HUDEP-2 (cell line): ENCODE measurements around the gene VLDLR.
"Not testable (repeated sequence)": the region's sequence is repeated elsewhere in the genome, so short reads cannot be mapped to it uniquely, and the experiment has no call there.

Experiments used
- DNase-seq, 76 experiments: peaks; one replicate each; lab custom pipeline; 2025; ENCODE audit not compliant: unreplicated experiment in 76 of 76; lab: John Stamatoyannopoulos, UW

Gene VLDLR

DNA sequence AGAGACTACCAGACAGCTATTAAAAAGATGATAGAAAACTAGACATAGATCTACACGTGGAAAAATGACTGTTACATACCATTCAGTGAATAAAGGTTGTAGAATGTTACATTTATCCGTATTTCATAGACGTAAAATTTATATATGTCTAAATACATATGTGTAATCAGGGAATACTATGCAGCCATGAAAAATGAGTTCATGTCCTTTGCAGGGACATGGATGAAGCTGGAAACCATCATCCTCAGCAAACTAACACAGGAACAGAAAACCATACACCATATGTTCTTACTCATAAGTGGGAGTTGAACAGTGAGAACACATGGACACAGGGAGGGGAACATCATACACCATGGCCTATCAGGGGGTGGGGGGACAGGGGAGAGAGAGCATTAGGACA lies 85.7 kb downstream of the VLDLR start:
- DNase-seq, result not testable (repeated sequence)
